ENCODE data around the gene PGM2L1.
"Not testable (repeated sequence)": the region's sequence is repeated elsewhere in the genome, so short reads cannot be mapped to it uniquely, and the experiment has no call there.

Gene PGM2L1

DNA sequence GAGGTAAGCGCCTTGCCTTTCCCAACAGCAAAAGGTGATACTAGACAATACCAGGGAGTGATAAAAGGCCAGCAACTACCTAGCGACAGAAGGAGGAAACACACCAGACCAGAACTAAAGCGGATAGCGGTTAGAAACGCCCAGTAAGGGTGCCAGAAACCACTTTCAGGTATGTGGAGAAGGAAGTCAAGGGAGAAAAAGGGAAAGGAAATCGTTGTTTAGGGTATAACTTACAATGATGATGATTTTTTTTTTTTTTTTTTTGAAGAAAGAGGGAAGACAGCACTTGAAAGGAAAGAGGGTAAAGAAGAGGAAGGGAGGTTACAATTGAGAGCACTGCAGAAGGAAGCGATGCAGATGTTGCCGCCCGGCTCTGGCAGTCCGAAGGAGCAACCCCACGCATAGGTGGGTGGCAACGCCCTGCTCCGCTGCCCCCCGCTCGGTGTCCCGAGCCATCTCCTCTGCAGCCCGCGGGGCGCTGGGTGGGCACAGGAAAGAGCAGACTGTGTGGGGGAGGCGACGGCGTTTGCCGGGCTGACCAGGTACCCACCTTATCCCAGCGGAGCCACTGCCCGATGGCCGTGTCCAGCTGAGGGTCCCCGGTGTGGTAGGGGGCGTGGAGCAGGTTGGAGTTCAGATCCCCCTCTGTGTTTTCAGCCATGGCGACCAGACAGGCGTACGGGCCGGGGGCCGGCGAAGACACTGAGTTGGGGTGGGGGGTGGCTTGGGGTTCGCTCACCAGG lies 561 bp downstream of the PGM2L1 start:
- DNase-seq, result peak; percentile 26

DNA sequence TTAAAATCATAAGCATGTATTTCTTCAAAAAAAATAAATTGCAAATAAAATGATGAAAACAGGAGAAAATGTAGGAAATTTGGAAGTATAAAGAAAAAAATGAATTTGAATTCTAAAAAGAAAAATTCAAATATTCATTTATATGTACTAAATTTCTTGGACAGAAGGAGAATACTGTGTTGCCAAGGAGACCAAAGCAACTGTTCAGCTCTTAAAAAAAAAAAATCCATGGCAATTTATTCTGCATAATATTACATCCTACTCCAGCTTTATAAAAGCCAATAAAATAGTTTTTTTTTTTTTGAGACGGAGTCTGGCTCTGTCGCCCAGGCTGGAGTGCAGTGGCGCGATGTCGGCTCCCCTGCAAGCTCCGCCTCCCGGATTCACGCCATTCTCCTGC lies 6.0 kb downstream of the PGM2L1 start:
- DNase-seq, result no peak

DNA sequence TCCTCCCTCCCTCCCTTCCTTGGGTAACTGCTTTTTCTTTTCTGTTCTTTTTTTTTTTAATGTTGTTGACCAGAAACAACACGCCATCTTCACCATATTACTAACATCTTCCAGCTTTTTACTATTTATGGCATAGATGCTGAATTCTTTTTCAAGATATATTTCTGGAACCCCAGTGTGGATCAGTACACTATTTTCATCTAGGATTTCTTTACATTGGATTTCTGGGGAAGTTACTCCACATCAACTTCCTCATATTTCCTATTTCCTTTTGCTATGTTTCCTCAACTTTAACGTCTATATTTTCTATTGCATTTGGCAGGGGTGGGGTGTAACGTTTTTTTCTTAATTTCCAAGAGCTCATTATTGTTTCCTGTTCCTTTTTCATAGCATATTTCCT lies 7.0 kb downstream of the PGM2L1 start:
- DNase-seq, result no peak

DNA sequence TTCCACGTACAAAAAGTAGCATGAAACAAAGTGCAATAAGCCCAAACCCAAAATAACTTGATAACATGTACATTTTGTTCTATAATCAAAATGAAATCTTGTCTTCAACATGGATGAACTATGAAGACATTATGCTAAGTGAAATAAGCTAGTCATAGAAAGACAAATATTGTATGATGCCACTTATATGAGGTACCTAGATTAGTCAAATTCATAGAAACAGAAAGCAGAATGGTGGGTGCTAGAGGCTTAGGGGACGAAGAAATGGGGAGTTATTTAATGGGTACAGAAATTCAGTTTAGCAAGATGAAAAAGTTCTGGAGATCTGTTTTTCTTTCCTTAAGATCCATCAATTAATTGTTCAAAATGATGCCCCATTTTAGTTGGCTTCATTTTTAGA lies 7.5 kb downstream of the PGM2L1 start:
- no peak for DNase-seq

DNA sequence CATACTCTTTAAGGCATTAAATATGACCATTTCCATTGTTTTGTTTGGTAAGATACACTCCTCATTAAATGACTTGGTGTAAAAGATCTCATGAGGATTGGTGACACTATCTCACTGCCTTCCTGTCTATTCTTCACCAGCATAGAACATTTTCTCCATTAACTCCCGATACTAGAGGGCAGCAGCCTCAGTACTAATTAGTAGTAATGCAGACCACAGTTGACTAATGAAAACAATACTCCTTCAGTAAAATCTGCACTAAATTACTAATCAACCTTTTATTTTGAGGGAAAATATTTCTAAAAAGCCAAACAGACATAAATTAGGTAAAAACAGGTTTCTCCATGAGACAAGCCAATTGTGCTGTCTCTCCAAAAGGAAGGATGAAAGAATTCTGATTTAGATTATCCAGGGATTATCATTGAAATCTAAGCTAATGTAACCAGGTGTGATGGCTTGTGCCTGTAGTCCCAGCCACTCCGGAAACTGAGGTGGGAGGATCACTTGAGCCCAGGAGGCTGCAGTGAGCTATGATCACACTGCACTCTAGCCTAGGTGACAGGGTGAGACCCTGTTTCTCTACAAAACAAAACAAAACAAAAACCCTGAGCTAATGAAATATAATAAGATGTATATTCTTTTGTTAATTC lies 9.4 kb downstream of the PGM2L1 start:
- peak; percentile 19 for DNase-seq

DNA sequence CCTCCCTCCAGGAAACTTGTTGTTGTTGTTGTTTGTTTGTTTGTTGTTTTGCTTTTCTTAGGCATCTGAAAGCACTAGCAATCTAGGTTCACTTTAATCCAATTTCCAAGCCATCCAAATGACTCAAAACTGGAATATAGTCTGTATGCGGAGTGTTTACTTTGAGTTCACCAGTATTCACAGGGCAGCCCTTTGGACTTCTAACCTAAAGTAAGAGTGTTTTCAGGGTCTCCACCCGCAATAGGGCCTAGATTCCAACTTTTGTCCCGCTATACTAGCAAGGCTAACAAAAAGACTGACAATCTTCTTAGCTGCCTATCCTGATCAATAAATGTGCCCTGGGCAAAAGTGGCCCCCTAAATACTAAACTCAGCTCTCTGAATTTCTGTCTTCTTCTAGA lies 13.6 kb downstream of the PGM2L1 start:
- no peak for DNase-seq

DNA sequence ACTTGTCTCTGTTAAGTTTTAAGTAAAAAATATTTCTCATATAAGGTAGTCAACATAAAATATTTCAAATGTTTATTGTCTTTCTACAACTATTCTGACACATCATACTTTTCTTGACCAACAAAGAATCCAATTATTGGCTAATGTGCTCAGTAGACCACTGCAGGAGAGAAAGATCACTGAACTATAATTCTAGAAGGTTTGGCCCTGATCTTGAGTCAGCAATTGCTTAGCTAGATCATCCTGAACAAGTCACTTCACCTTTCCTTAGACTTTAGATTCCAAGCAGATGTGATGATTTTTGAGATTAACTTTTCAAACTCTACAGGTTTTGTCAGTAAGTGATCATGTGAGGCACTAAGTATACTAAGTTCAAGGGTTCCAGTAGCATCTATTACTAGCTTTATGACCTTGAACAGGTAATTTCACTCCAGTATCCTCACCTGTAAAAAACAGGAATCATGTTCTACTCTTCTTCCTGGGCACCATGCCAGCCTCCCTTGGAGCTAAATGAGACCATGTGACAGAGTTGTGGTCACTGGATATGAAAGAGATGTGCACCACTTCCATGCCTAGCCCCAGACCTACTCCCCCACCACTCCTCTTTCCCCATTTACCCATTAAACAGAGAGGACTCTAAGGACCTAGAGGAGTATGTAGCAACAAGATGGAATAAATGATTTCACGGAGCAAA lies 17.3 kb downstream of the PGM2L1 start:
- no peak for DNase-seq

DNA sequence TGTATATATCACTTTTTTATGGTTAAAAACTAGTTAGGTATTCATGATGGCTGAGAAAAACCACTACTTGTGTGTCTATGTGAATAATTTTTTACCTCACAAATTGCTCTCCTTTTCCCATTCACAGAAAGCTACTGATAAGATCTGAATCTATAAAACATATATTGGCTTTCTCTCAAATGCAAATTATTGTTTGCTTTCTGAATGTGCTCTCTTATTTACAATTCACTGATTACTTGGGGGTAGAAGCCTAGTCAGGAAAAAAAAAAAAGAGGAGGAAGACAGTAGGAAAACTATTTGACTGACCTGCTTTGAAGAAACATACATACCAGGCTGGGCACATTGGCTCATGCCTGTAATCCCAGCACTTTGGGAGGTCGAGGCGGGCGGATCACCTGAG lies 20.5 kb downstream of the PGM2L1 start:
- DNase-seq, result no peak

DNA sequence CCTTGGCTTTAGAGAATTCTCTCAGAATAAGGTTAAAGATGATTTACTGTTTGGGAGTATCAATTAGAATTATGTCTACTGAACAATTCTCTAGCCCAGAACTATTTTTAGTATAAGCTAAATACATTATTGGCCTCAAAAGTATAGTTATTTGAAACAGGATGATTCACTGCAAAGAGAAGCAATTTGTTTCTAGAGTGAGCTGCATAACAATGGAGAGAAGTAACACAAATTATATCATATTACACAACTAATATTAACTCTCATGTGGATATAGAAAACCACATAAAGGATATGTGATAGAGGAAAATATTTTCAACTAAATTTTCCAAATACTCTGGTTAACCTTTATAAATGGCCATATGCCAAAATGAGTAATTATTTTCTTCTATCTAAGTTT lies 24.9 kb downstream of the PGM2L1 start:
- DNase-seq, result no peak

DNA sequence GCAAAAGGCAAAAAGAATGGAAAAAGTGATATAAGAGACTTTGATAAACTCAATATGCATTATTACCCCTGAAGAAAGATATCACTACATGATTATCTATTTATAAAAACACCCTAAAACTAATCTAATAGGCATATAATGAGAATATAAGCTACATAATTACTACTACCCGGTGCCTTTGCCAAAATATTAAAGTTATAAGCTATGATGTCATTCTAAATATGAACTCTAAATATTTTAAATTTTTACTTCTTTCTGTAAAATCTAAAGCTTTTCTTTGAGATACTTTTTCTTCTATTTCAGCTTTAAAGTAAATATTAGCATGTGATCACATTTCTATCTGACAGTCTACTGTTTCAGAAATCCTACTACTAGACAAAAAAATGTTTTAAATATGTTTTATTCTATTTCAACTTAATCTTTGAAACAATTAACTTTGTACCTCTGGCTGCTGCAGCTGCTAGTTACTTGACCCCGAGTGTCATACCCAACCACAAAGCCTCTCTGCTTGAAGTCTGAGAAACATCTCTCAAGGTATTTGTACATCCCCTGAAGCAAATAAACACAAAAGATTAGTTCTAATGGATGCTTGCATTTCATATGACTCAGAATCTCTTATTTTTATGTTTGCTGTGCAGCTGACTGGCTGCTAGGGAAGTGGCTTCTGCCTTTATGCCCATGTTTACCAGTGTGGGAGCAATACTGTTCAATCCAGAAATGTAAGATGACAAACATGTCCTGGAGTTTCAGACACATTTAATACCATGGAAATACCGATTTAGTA lies 26.8 kb downstream of the PGM2L1 start:
- DNase-seq, result no peak

DNA sequence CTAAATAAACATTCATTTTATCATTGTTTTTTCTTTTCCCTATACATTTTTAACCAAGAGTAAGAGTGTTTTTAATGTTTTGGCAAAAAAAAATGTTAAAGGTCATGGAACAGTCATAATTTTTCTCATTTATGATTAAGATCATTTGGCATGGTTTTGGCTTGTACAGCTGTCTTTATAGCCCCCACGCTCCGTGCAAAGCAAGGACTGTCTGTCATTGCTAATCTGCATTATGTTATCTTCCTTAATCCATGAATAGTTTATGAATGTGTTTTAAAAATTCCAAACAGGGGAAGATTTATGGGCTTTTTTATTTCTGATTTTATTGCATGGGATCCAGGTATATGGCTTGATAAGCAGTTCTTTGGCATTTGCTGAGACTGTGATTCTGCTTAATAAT lies 28.1 kb downstream of the PGM2L1 start:
- DNase-seq, result no peak

DNA sequence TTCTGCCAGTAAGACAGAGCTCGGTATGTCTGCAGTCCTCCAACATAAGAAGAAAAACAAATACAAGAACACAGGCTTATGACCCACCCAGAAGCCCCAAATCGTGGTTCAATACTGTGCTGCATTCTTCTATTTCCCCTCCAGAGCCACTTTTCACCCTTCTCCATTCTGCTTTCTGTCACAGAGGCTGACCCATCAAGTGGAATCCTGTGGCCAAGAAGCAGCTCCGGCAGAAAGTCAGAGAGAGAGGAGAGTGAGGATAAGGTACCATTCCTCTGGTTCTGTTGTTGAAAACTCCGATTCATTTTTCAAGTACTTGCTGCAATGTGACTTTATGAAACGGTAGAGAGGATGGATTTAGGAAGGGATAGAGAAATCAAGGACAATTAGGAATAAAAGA lies 30.4 kb downstream of the PGM2L1 start:
- no peak for DNase-seq

DNA sequence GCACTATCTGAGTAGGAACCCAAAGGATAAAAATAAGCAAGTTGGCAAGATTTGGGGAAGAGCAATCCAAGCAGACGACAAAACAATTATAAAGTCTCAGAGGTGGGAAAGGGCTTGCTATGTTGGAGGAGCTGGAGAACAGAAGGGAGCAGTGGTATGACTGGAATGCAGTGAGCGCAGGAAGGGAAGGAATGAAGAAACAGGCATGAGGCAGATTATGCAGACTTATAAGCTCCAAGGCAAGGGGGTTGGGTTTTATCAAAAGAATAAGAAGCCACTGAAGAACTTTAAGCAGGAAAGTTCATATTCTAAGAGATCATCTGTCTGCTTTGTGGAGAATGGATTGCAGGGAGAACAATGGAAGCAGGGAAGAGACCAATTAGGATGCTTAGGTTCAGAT lies 31.7 kb downstream of the PGM2L1 start:
- no peak for DNase-seq

DNA sequence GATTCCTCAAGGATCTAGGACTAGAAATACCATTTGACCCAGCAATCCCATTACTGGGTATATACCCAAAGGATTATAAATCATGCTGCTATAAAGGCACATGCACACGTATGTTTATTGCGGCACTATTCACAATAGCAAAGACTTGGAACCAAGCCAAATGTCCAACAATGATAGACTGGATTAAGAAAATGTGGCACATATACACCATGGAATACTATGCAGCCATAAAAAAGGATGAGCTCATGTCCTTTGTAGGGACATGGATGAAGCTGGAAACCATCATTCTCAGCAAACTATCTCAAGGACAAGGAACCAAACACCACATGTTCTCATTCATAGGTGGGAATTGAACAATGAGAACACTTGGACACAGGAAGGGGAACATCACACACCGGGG lies 32.4 kb downstream of the PGM2L1 start:
- not testable (repeated sequence) for DNase-seq

DNA sequence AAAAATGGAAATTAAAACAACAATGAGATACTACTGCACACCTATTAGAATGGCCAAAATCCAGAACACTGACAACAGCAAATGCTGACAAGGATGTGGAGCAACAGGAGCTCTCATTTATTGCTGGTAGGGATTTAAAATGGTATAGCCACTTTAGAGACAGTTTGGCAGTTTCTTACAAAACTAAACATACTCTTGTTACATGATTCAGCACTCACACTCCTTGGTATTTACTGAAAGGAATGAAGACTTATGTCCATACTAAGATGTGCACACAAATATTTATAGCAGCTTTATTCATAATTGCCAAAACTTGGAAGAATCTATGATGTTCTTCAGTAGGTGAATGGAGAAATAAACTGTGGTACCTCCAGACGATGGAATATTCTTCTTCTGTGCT lies 40.8 kb downstream of the PGM2L1 start:
- no peak for DNase-seq

DNA sequence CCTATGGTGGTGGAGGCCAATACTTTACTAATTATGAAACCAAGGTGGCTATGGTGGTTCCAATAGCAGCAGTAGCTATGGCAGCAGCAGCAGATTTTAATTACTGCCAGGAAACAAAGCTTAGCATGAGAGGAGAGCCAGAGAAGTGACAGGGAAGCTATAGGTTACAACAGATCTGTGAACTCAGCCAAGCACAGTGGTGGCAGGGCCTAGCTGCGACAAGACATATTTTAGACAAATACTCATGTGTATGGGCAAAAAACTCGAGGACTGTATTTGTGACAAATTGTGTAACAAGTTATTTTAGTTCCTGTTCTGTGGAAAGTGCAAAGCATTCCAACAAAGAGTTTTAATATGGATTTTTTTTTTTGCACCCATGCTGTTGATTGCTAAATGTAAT lies 42.6 kb downstream of the PGM2L1 start:
- no peak for DNase-seq

DNA sequence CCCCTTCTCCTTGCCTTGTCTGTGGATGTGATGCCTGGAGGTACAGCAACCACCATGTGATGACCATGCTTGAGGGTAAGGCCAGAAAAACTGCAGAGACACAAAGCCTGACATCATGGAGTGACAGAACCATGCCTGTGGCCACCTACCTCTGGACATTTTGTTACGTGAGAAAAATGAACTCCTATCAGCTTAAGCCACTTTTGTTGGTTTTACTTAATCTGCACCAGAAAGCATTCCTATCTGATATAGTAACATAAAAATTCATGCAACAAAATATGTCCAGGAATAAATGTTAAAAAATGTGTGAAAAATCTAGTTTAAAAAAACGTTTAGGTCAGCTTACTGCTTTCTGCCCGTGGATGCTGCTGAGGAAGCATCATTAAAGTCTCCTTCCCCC lies 44.2 kb downstream of the PGM2L1 start:
- DNase-seq, result no peak

DNA sequence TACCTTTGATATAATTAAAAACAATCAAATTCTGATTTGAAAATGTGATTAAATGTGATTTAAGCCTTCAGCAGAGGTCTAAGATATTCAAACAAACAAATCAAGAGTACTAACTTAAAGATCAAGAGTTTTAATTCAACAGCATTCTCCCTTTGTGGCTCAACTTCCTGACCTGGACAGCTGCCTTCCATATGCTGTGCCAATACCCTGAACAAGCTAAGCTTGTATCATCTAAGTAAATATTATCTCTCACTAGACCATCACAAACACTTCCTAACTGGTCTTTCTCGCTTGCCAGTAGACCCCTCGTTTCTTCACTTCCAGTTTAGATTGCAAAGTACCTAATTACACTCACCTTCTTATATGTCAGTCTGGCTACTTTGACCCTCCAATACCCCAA lies 50.9 kb downstream of the PGM2L1 start:
- DNase-seq, result no peak

DNA sequence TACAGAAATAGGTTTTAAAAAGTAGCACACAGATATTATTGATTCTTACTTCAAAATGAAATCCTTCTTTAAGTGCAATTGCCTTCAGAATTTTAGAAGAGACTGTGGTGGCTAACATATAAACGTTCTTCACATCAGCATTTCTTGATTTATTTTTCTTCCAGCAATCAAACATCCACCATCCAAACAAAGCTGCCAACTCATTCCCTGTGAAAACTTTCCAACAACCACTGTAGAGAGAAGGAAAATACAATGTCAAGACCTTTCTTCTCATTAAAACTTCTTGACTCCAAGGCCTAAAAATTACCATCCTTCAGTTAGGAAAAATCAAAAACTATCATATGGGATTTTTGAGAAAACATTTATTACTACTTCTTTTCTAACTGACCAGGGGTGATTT lies 52.8 kb downstream of the PGM2L1 start:
- no peak for DNase-seq

DNA sequence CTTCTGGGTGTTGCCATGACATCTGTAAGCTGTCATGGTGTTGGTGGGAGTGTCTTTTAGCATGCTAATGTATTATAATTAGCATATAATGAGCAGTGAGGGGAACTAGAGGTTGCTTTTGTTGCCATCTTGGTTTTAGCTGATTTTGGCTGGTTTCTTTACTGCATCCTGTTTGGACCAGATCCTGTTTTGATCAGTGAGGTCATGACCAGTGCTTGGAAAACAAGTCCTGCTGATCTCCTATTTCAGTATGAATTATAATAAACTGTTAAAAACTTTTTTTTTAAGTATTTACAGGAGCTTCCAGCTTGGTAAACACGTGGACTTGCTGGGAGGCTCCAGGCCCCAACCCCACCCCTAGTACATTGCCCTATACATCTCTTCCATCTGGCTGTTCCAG lies 56.3 kb downstream of the PGM2L1 start:
- no peak for DNase-seq

DNA sequence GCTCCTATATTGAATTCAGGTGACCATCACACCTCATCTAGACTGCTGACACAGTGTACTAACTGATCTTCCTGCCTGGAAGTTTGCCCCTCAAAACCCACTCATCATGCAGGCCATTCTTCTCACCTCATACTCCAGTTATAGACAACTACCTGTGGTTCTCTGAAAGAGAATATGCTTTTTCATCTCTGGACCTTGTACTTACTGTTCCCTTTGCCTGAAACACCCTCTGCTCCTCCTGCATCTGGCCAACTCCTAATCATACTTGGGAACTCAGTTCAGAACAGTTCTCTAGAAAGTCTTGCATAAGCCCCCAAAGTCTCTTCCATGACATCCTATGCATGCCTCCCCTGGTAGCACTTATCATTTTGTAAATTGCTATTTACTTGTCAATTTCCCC lies 58.6 kb downstream of the PGM2L1 start:
- no peak for DNase-seq

DNA sequence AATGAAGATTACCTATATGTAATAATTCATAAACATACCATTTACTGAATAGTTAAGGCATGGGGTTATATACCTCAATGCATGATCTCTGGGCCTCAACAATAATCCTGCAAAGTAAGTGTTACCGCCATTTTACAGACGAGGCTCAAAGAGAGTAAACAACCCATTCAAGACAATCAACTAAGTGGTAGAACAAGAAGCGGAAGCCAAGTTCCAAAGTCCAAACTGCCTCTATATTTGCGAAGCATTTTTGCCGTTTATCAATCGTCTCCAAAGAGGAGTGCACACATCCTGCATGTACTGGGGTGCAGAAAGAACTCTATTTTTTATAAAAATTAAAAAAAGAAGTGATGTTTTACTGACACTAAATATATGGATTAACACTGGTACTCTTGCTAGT lies 59.3 kb downstream of the PGM2L1 start:
- no peak for DNase-seq

DNA sequence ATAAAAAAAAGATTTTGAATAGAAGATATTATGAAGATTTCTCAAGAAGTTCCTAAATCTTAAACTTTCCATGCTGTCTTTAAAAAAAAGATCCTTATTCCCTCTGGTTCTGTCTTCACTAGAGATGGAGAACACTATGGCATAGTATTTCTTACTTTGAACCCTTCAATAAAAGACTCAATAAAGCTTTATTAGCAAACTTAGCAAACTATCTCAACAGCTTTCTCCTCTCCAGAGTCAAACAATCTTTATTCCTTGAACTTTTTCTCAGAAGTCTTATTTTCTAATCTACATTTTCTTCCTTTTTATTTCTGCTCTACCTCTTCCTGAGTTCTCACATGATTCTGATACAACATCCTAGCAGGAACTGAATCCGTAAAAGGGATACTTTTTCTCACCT lies 65.0 kb downstream of the PGM2L1 start:
- DNase-seq, result no peak

DNA sequence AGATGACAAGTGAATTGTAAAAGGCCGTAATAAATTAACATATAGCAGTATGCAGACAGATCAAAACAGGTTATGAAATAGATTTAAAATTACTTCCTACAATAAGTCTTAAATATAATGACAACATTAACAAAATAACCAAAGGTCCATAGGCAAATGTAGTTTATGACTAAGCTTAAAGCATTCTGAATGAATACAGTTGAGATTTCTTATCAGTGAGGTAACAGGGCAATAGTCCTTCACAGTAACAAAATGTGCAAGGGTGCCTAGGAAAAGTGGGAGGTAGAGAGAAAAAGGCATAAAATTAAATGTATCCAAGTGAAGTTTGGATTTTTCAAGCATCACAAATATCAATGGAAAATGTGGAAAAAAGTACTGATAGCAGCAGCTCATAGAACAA lies 65.9 kb downstream of the PGM2L1 start:
- no peak for DNase-seq
